ENCODE data around the gene DCBLD1.
"Not testable (repeated sequence)": the region's sequence is repeated elsewhere in the genome, so short reads cannot be mapped to it uniquely, and the experiment has no call there.

Gene DCBLD1

GRCh38 chr6:117482240-117483003 lies at the start of gene DCBLD1:
Gene DCBLD1, plus strand, starts transcription at chr6:117482674. Its CDS starts 108 bp downstream, at chr6:117482782.
- TF ChIP-seq CTCF (IDR thresholded peaks at IDR 0.05; ENCODE audit: low read depth, low read length) (no peak), POLR2A (IDR thresholded peaks at IDR 0.05; ENCODE audit: extremely low read depth, insufficient read length) (peak; percentile 69), MYC (IDR thresholded peaks at IDR 0.05; ENCODE audit: low read depth, low read length) (0 out of 2 replicates have a peak, but pooled peaks have one; percentile 30), MAX (IDR thresholded peaks at IDR 0.05; ENCODE audit: low read depth, low read length) (no peak)
- peak within 1 kb of the TSS; percentile 88 for H3K4me3 ChIP-seq (ENCODE audit: low read depth, low read length)
- DNase-seq (ENCODE audit: low read depth), result peak; percentile 85

DNA sequence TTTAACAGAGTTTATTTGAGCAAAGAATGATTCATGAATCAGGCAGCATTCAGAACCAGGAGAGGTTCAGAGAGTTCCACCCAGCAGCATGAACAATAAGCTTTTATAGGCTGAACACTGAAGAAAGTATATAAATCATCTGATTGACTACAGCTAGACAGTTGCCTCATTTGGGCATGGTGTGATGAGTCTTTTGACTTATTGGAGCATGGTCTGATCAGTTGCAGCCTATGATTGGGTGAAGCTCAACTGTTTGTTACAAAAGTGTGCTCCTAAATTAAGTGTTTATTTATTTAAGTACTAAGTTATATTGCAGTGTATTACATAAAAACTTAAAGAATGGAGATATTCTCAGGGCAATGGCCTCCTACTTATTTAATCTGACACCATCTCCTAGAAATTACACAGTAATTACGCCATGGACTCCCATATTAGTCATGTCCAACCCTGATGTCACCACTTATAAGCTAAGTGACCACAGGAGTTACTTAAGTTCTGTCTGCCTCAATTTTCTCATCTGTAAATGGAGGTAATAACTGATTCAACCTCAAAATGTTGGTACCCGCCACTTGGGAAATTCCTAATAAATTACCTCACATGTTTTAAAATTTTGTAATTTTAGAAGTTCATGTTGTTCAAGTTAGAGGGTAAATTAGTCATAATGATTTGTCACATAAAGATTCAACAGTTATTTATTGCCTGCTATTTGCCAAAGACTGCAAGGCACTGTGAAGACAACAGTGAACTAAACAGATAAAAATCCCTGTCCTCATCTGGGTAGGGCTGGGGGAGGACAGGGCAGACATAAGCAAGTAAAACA lies 41.6 kb upstream of the DCBLD1 start:
- no peak for TF ChIP-seq MAX (IDR thresholded peaks at IDR 0.05; ENCODE audit: low read depth, low read length)
- TF ChIP-seq POLR2A (IDR thresholded peaks at IDR 0.05; ENCODE audit: extremely low read depth, insufficient read length), result no peak
- TF ChIP-seq CTCF (IDR thresholded peaks at IDR 0.05; ENCODE audit: low read depth, low read length), result no peak
- TF ChIP-seq MYC (IDR thresholded peaks at IDR 0.05; ENCODE audit: low read depth, low read length), result no peak
- peak; percentile 40 for DNase-seq (ENCODE audit: low read depth)
- no peak overlapping the region for H3K4me3 ChIP-seq (ENCODE audit: low read depth, low read length)

DNA sequence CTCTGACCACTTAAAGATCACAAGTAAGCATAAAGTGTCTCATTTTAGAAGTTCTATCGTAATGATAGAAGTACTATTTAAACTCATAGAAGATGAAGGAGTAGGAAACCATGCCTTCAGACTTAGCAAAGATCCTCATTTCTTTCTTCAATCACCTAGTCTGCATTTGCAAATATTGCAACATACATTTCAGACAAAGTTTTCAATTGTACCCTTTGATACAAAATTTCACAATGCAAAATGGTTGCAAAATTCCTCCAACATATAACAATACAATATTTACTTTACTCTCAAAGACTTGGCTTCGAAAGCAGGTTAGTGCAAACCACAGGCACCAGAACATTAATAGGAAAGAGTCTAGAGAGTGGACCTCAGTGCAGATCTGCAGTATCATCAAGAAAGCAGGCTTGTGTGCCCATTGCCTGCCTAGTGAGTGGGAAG lies 40.6 kb upstream of the DCBLD1 start:
- no peak overlapping the region for H3K4me3 ChIP-seq (ENCODE audit: low read depth, low read length)
- TF ChIP-seq CTCF (IDR thresholded peaks at IDR 0.05; ENCODE audit: low read depth, low read length), result no peak
- TF ChIP-seq MAX (IDR thresholded peaks at IDR 0.05; ENCODE audit: low read depth, low read length), result no peak
- TF ChIP-seq POLR2A (IDR thresholded peaks at IDR 0.05; ENCODE audit: extremely low read depth, insufficient read length), result no peak
- TF ChIP-seq MYC (IDR thresholded peaks at IDR 0.05; ENCODE audit: low read depth, low read length), result no peak

DNA sequence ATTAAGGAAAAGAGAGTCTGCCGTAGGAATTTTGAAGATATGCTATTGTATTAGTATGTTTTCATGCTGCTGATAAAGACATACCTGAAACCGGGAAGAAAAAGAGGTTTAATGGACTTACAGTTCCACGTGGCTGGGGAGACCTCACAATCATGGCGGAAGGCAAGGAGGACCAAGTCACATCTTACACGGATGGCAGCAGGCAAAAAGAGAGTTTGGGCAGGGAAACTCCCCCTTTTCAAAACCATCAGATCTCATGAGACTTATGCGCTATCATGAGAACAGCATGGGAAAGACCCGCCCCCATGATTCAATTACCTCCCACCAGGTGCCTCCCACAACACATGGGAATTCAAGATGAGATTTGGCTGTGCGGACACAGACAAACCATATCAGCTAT lies 40.2 kb upstream of the DCBLD1 start:
- H3K4me3 ChIP-seq (ENCODE audit: low read depth, low read length); DNase-seq (ENCODE audit: low read depth): not testable (repeated sequence)

More for the DNA sequence above, 40.6 kb upstream of the DCBLD1 start:
- DNase-seq (ENCODE audit: low read depth), result peak; percentile 54

- no peak for TF ChIP-seq CTCF (IDR thresholded peaks at IDR 0.05; ENCODE audit: low read depth, low read length)
- 0 out of 2 replicates have a peak, but pooled peaks have one; percentile 21 for TF ChIP-seq MAX (IDR thresholded peaks at IDR 0.05; ENCODE audit: low read depth, low read length)
- DNase-seq (ENCODE audit: low read depth), result peak; percentile 35
- H3K4me3 ChIP-seq (ENCODE audit: low read depth, low read length), result no peak overlapping the region
These were observed 37.9 kb upstream of the DCBLD1 start for GRCh38 chr6:117444600-117444999.

GRCh38 chr6:117446861-117447260 lies 35.6 kb upstream of the DCBLD1 start:
- TF ChIP-seq MYC (IDR thresholded peaks at IDR 0.05; ENCODE audit: low read depth, low read length) (no peak), MAX (IDR thresholded peaks at IDR 0.05; ENCODE audit: low read depth, low read length) (no peak), POLR2A (IDR thresholded peaks at IDR 0.05; ENCODE audit: extremely low read depth, insufficient read length) (no peak), CTCF (IDR thresholded peaks at IDR 0.05; ENCODE audit: low read depth, low read length) (no peak)
- no peak overlapping the region for H3K4me3 ChIP-seq (ENCODE audit: low read depth, low read length)
- no peak for DNase-seq (ENCODE audit: low read depth)
